ENCODE measurements around the gene SPATA4.
"Not testable (repeated sequence)": the region's sequence is repeated elsewhere in the genome, so short reads cannot be mapped to it uniquely, and the experiment has no call there.

Gene SPATA4

DNA sequence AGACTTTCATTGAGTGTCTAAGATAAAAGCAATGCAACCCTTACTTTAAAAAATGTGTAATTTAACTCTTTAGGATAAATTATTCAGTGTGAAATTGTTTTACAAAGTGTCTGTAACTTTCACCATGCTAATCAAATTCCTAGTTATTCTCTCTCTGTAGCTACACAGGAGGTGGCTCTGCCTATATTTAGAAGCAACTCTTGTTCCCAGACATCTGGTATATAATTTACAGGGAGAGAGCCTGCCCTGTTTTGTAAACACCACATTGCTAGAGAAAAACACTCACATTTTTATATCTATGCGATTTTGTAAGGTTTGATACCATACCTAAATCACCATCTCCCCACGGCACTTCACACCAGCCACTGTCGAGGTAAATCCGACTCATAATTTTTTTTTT lies 35.5 kb upstream of the SPATA4 start:
- TF ChIP-seq, protein P1, sequence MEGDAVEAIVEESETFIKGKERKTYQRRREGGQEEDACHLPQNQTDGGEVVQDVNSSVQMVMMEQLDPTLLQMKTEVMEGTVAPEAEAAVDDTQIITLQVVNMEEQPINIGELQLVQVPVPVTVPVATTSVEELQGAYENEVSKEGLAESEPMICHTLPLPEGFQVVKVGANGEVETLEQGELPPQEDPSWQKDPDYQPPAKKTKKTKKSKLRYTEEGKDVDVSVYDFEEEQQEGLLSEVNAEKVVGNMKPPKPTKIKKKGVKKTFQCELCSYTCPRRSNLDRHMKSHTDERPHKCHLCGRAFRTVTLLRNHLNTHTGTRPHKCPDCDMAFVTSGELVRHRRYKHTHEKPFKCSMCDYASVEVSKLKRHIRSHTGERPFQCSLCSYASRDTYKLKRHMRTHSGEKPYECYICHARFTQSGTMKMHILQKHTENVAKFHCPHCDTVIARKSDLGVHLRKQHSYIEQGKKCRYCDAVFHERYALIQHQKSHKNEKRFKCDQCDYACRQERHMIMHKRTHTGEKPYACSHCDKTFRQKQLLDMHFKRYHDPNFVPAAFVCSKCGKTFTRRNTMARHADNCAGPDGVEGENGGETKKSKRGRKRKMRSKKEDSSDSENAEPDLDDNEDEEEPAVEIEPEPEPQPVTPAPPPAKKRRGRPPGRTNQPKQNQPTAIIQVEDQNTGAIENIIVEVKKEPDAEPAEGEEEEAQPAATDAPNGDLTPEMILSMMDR (IDR thresholded peaks at IDR 0.05; ENCODE audit: insufficient read depth, low read length, missing control alignments): no peak
- DNase-seq (ENCODE audit: low read depth, low spot score): no peak
- POLR2A ChIA-PET: no interaction called here
- H3K4me3 ChIP-seq (ENCODE audit: low read depth, low read length): no peak overlapping the region
- CTCF ChIA-PET: no interaction called here

DNA sequence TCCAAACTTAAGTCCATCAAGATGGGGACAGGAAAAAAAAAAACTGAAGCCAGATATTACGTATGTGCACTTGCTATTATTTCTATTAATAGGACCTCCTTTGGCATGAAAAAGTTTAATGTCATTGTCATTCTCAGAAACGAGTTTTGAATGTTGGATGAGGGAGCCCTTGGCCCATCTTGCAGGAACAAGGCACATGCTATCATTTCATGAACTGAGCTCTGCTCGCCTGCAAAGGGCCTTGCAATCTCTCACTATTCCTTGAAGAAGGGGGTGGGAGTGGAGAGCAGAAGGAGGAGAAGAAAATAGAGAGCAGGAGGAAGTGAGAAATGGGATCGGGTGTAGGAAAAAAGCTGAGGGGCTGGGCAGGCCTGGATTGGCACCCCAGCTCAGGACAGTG lies 34.3 kb upstream of the SPATA4 start:
- POLR2A ChIA-PET: no interaction called here
- no peak for DNase-seq (ENCODE audit: low read depth, low spot score)
- CTCF ChIA-PET: interaction anchor here (1.1 kb wide), 1 partner anchor 8 kb away, joined by 3 read pairs; no protein-coding TSS in a partner anchor
- no peak overlapping the region for H3K4me3 ChIP-seq (ENCODE audit: low read depth, low read length)
- TF ChIP-seq, protein P1 (IDR thresholded peaks at IDR 0.05; ENCODE audit: insufficient read depth, low read length, missing control alignments): no peak

DNA sequence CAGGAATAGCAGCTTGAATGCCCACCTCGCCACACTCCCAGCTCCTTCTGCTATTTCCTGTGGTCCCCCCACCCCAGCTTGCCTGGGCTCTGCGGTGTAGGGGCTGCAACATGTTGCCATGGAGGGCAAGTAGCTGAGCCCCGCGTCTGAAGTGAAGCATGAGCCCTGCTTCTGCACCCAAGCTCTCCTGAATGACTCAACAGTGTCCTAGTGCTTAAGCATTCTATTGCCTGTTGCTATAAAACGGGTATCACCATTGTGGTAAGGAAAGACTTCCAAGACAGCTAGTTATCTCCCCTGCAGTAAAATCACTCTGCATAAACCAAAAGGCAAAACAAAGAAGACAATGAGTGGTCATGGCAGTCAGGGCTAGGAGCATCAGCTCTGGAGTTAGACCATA lies 31.4 kb upstream of the SPATA4 start:
- CTCF ChIA-PET: no interaction called here
- POLR2A ChIA-PET: no interaction called here
- DNase-seq (ENCODE audit: low read depth, low spot score): no peak

DNA sequence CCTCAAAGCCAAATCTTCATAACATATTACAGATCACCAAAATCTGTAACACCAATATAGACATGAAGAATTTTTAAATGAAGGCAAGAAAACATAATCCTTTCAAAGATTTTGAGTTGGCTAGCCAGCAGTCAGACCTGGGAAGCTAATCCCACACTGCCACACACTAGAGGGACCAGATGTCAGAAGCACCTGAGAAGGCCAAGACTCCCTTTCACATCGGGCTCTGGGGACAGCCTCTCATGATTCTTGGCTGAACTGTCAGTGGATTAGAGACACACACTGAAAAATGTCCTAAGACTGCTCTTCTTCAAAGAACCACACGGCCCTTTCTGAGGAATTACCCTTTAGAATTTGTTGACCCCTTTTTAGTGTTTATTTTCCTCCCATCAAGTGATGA lies 28.2 kb upstream of the SPATA4 start:
- POLR2A ChIA-PET: no interaction called here
- DNase-seq (ENCODE audit: low read depth, low spot score): no peak
- no peak overlapping the region for H3K4me3 ChIP-seq (ENCODE audit: low read depth, low read length)
- TF ChIP-seq, protein P1 (IDR thresholded peaks at IDR 0.05; ENCODE audit: insufficient read depth, low read length, missing control alignments): no peak
- CTCF ChIA-PET: no interaction called here

More for the DNA sequence above, 31.4 kb upstream of the SPATA4 start:
- H3K4me3 ChIP-seq (ENCODE audit: low read depth, low read length): no peak overlapping the region
- TF ChIP-seq, protein P1 (IDR thresholded peaks at IDR 0.05; ENCODE audit: insufficient read depth, low read length, missing control alignments): no peak

DNA sequence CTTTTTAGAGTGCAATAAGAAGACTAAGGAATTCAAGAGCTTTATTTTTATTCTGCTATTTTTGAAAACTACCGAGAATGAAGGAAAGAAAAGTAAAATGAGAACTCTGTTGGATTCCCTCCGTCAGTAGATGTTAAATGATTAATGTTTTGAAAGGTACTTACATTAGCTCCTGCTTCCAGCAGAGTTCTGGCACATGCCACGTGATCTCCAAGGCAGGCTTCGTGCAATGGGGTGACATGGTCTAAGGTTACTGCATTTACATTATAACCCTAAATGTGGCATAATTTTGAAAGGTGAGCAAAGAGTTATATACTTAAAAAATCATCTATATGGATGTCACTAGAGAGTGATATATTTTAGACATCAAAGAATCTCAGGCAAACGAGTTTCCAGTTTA lies 26.8 kb upstream of the SPATA4 start:
- TF ChIP-seq, protein P1 (IDR thresholded peaks at IDR 0.05; ENCODE audit: insufficient read depth, low read length, missing control alignments): no peak

DNA sequence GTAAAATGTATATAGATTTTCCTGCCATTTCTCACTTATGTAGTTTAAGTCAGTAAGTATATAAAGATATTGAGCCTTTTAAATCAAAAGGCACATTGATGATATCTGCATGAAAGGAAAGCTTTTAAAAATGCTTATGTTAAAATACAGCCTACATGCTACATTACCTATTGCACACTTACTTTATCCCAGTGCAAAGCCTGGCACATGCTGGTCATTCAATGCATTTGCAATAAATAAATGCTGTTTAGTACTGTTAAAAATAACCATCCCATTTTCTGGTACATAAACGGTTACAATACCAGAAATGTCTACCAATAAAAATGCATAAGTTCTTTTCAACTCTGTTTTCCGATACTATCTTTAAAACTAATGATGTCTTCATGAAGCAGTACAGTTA lies 22.1 kb upstream of the SPATA4 start:
- ChIA-PET CTCF (interaction anchor here (0.9 kb wide), 1 partner anchor 10 kb away, joined by 4 read pairs; no protein-coding TSS in a partner anchor), POLR2A (no interaction called here)
- no peak for DNase-seq (ENCODE audit: low read depth, low spot score)
- TF ChIP-seq, protein P1 (IDR thresholded peaks at IDR 0.05; ENCODE audit: insufficient read depth, low read length, missing control alignments): no peak
- no peak overlapping the region for H3K4me3 ChIP-seq (ENCODE audit: low read depth, low read length)

More for the DNA sequence above, 26.8 kb upstream of the SPATA4 start:
- no peak overlapping the region for H3K4me3 ChIP-seq (ENCODE audit: low read depth, low read length)
- ChIA-PET CTCF (no interaction called here), POLR2A (no interaction called here)
- no peak for DNase-seq (ENCODE audit: low read depth, low spot score)

DNA sequence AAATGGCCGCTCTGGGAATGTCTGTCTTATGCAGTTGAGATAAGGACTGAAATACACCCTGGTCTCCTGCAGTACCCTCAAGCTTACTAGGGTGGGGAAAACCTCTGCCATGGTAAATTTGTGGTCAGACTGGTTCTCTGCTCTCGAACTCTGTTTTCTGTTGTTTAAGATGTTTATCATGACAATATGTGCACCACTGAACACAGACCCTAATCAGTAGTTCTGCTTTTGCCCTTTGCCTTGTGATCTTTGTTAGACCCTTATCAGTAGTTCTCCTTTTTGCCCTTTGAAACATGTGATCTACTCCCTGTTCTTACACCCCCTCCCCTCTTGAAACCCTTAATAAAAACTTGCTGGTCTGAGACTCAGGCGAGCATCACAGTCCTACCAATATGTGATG lies 17.0 kb upstream of the SPATA4 start:
- CTCF ChIA-PET; POLR2A ChIA-PET; DNase-seq (ENCODE audit: low read depth, low spot score): not testable (repeated sequence)

More for the DNA sequence above, 17.0 kb upstream of the SPATA4 start:
- H3K4me3 ChIP-seq (ENCODE audit: low read depth, low read length): not testable (repeated sequence)
